ENCODE measurements around the gene MCOLN2. TPM values are rescaled to one million over a fixed set of nuclear protein-coding genes. Genes with fewer than 3 reads are reported as not detected.

Gene MCOLN2
- polyA plus RNA-seq, 4 donors = 0.67 to 2.5 (median 1.2) TPM

- no peak overlapping the region for H3K27ac ChIP-seq (ENCODE audit: low read depth in 1 of 3, low read length in 2 of 3)
- 84 to 90% (median 90%) methylated on average over 4 of the region's 4 CpGs for WGBS, 3 donors
- peaks cover 0 to 9% (median 0%) of the 10 kb centered on the region in 3 donors for H3K4me1 ChIP-seq (ENCODE audit: control insufficient read depth in 3 of 3, insufficient read depth in 2 of 3, low read depth in 1 of 3, low read length in 2 of 3)
- no peaks in the 10 kb centered on the region for H3K27me3 ChIP-seq (ENCODE audit: control insufficient read depth in 3 of 3, insufficient read depth in 3 of 3, low read length in 3 of 3)
- H3K4me3 ChIP-seq (ENCODE audit: low read depth in 1 of 3, low read length in 3 of 3) = no peak overlapping the region
- no peaks in the 10 kb centered on the region for H3K9me3 ChIP-seq (ENCODE audit: control insufficient read depth in 2 of 2, insufficient read depth in 1 of 2, low read depth in 1 of 2, low read length in 1 of 2)
- FAIRE-seq (no peak), DNase-seq (no peak)
- H3K36me3 ChIP-seq (ENCODE audit: control insufficient read depth in 3 of 3, insufficient read depth in 2 of 3, low read depth in 1 of 3, low read length in 3 of 3) = no peaks in the 10 kb centered on the region
Measured at GRCh38 chr1:84930329-84930728, 66.6 kb downstream of the MCOLN2 start.

GRCh38 chr1:84929581-84929980 is 67.3 kb downstream of the MCOLN2 start:
- 61 to 89% (median 79%) methylated on average over 1 of the region's 1 CpG for WGBS, 3 donors
- no peak overlapping the region for H3K27ac ChIP-seq (ENCODE audit: low read depth in 1 of 3, low read length in 2 of 3)
- no peaks in the 10 kb centered on the region for H3K27me3 ChIP-seq (ENCODE audit: control insufficient read depth in 3 of 3, insufficient read depth in 3 of 3, low read length in 3 of 3)
- DNase-seq = no peak
- H3K36me3 ChIP-seq (ENCODE audit: control insufficient read depth in 3 of 3, insufficient read depth in 2 of 3, low read depth in 1 of 3, low read length in 3 of 3) = no peaks in the 10 kb centered on the region
- no peaks in the 10 kb centered on the region for H3K9me3 ChIP-seq (ENCODE audit: control insufficient read depth in 2 of 2, insufficient read depth in 1 of 2, low read depth in 1 of 2, low read length in 1 of 2)
- peaks cover 0 to 8% (median 0%) of the 10 kb centered on the region in 3 donors for H3K4me1 ChIP-seq (ENCODE audit: control insufficient read depth in 3 of 3, insufficient read depth in 2 of 3, low read depth in 1 of 3, low read length in 2 of 3)
- FAIRE-seq = no peak
- H3K4me3 ChIP-seq (ENCODE audit: low read depth in 1 of 3, low read length in 3 of 3) = no peak overlapping the region

GRCh38 chr1:84928979-84929378 is 67.9 kb downstream of the MCOLN2 start:
- H3K4me1 ChIP-seq (ENCODE audit: control insufficient read depth in 3 of 3, insufficient read depth in 2 of 3, low read depth in 1 of 3, low read length in 2 of 3) = peaks cover 0 to 7% (median 0%) of the 10 kb centered on the region in 3 donors
- H3K27ac ChIP-seq (ENCODE audit: low read depth in 1 of 3, low read length in 2 of 3) = no peak overlapping the region
- FAIRE-seq (no peak), DNase-seq (no peak)
- H3K27me3 ChIP-seq (ENCODE audit: control insufficient read depth in 3 of 3, insufficient read depth in 3 of 3, low read length in 3 of 3) = no peaks in the 10 kb centered on the region
- H3K4me3 ChIP-seq (ENCODE audit: low read depth in 1 of 3, low read length in 3 of 3) = no peak overlapping the region
- no peaks in the 10 kb centered on the region for H3K36me3 ChIP-seq (ENCODE audit: control insufficient read depth in 3 of 3, insufficient read depth in 2 of 3, low read depth in 1 of 3, low read length in 3 of 3)
- 64 to 89% (median 85%) methylated on average over 4 of the region's 4 CpGs for WGBS, 3 donors
- no peaks in the 10 kb centered on the region for H3K9me3 ChIP-seq (ENCODE audit: control insufficient read depth in 2 of 2, insufficient read depth in 1 of 2, low read depth in 1 of 2, low read length in 1 of 2)

- DNase-seq = no peak
Measured at GRCh38 chr1:84923317-84923716, 73.6 kb downstream of the MCOLN2 start.

DNA sequence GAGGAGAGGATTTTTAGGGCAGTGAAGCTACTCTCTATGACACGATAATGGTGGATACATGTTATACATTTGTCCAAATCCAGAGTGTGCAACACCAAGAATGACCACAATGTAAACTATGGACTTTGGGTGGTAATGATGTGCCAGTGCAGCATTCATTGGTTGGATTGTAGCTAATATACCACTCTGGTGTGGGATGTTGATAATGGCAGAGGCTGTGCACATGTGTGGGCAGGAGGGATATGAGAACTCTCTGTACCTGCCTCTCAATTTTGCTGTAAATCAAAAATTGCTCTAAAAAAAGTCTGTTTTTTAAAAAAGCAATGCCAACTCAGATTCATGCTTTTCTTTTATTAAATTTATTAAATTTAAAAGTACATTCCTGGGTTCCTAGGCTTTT is 76.8 kb downstream of the MCOLN2 start:
- no peaks in the 10 kb centered on the region for H3K36me3 ChIP-seq (ENCODE audit: control insufficient read depth in 3 of 3, insufficient read depth in 2 of 3, low read depth in 1 of 3, low read length in 3 of 3)
- H3K27me3 ChIP-seq (ENCODE audit: control insufficient read depth in 3 of 3, insufficient read depth in 3 of 3, low read length in 3 of 3) = no peaks in the 10 kb centered on the region
- no peak overlapping the region for H3K27ac ChIP-seq (ENCODE audit: low read depth in 1 of 3, low read length in 2 of 3)
- H3K4me1 ChIP-seq (ENCODE audit: control insufficient read depth in 3 of 3, insufficient read depth in 2 of 3, low read depth in 1 of 3, low read length in 2 of 3) = no peaks in the 10 kb centered on the region
- 90 to 100% (median 96%) methylated on average over 1 of the region's 1 CpG for WGBS, 3 donors
- H3K4me3 ChIP-seq (ENCODE audit: low read depth in 1 of 3, low read length in 3 of 3) = no peak overlapping the region
- DNase-seq = no peak
- H3K9me3 ChIP-seq (ENCODE audit: control insufficient read depth in 2 of 2, insufficient read depth in 1 of 2, low read depth in 1 of 2, low read length in 1 of 2) = no peaks in the 10 kb centered on the region
- FAIRE-seq = no peak

More at GRCh38 chr1:84923317-84923716, 73.6 kb downstream of the MCOLN2 start:
- Histone ChIP-seq H3K4me1 (ENCODE audit: control insufficient read depth in 3 of 3, insufficient read depth in 2 of 3, low read depth in 1 of 3, low read length in 2 of 3) (no peaks in the 10 kb centered on the region), H3K9me3 (ENCODE audit: control insufficient read depth in 2 of 2, insufficient read depth in 1 of 2, low read depth in 1 of 2, low read length in 1 of 2) (no peaks in the 10 kb centered on the region), H3K4me3 (ENCODE audit: low read depth in 1 of 3, low read length in 3 of 3) (no peak overlapping the region), H3K27ac (ENCODE audit: low read depth in 1 of 3, low read length in 2 of 3) (no peak overlapping the region), H3K36me3 (ENCODE audit: control insufficient read depth in 3 of 3, insufficient read depth in 2 of 3, low read depth in 1 of 3, low read length in 3 of 3) (no peaks in the 10 kb centered on the region), H3K27me3 (ENCODE audit: control insufficient read depth in 3 of 3, insufficient read depth in 3 of 3, low read length in 3 of 3) (no peaks in the 10 kb centered on the region)
- FAIRE-seq = no peak
- WGBS, 3 donors = 77 to 83% (median 79%) methylated on average over 3 of the region's 3 CpGs

DNA sequence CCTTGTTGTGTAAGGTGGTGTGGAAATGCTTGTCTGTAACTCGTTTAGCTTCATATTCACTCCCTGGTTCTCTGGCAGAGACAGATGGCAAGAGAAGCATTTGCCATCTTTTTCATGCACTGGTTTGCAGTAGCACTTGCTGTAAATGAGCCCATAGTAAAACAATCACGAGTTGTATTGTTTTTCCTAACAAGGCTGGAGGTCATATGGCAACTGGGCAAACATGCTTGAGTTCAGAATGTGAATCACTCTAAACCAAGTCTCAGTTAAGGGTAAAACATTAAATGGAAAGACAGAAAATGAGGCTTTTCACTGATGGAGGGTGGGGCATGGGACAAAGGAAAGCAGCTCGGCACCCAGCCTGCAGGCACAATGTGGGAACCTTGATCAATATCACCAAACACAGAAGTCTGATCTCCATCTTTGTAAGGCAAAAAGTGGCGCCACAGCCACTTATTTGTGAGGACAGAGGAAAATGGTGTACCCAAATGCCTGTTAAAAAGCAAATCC is 77.4 kb downstream of the MCOLN2 start:
- WGBS, 3 donors = 60 to 65% (median 62%) methylated on average over 4 of the region's 4 CpGs
- Histone ChIP-seq H3K4me3 (ENCODE audit: low read depth in 1 of 3, low read length in 3 of 3) (no peak overlapping the region), H3K9me3 (ENCODE audit: control insufficient read depth in 2 of 2, insufficient read depth in 1 of 2, low read depth in 1 of 2, low read length in 1 of 2) (no peaks in the 10 kb centered on the region), H3K27ac (ENCODE audit: low read depth in 1 of 3, low read length in 2 of 3) (no peak overlapping the region), H3K4me1 (ENCODE audit: control insufficient read depth in 3 of 3, insufficient read depth in 2 of 3, low read depth in 1 of 3, low read length in 2 of 3) (no peaks in the 10 kb centered on the region), H3K27me3 (ENCODE audit: control insufficient read depth in 3 of 3, insufficient read depth in 3 of 3, low read length in 3 of 3) (no peaks in the 10 kb centered on the region), H3K36me3 (ENCODE audit: control insufficient read depth in 3 of 3, insufficient read depth in 2 of 3, low read depth in 1 of 3, low read length in 3 of 3) (no peaks in the 10 kb centered on the region)
- FAIRE-seq (no peak), DNase-seq (peak in 1 of 2 donors; percentile 35)

- DNase-seq = no peak
- H3K36me3 ChIP-seq (ENCODE audit: control insufficient read depth in 3 of 3, insufficient read depth in 2 of 3, low read depth in 1 of 3, low read length in 3 of 3) = no peaks in the 10 kb centered on the region
- H3K27me3 ChIP-seq (ENCODE audit: control insufficient read depth in 3 of 3, insufficient read depth in 3 of 3, low read length in 3 of 3) = no peaks in the 10 kb centered on the region
- no peaks in the 10 kb centered on the region for H3K4me1 ChIP-seq (ENCODE audit: control insufficient read depth in 3 of 3, insufficient read depth in 2 of 3, low read depth in 1 of 3, low read length in 2 of 3)
- FAIRE-seq = no peak
- no peaks in the 10 kb centered on the region for H3K9me3 ChIP-seq (ENCODE audit: control insufficient read depth in 2 of 2, insufficient read depth in 1 of 2, low read depth in 1 of 2, low read length in 1 of 2)
- H3K4me3 ChIP-seq (ENCODE audit: low read depth in 1 of 3, low read length in 3 of 3) = no peak overlapping the region
- 69 to 76% (median 74%) methylated on average over 5 of the region's 5 CpGs for WGBS, 3 donors
- H3K27ac ChIP-seq (ENCODE audit: low read depth in 1 of 3, low read length in 2 of 3) = no peak overlapping the region
Measured at GRCh38 chr1:84918726-84919336, 78.1 kb downstream of the MCOLN2 start.

DNA sequence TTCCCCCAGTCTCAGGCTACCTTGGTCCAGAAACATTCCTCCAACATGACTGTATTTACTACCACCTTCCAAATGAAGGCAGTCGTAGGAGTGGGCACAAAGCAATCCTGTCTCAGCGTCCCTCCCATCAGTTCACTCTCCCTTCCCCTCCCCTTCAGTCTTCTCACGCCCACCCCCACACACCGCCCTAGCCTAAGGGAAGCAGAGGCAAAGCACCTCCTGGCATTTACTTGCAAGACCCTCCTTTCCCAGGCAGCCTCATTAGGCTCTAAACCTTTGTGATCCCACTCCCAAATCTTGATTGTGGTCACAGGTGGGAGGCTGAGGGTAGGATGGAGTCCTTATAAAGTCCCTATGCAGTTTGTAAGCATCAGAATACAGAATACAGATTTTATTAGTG is 80.0 kb downstream of the MCOLN2 start:
- Histone ChIP-seq H3K27ac (ENCODE audit: low read depth in 1 of 3, low read length in 2 of 3) (no peak overlapping the region), H3K9me3 (ENCODE audit: control insufficient read depth in 2 of 2, insufficient read depth in 1 of 2, low read depth in 1 of 2, low read length in 1 of 2) (no peaks in the 10 kb centered on the region), H3K27me3 (ENCODE audit: control insufficient read depth in 3 of 3, insufficient read depth in 3 of 3, low read length in 3 of 3) (peaks cover 0 to under 1% (median 0%) of the 10 kb centered on the region in 3 donors), H3K4me1 (ENCODE audit: control insufficient read depth in 3 of 3, insufficient read depth in 2 of 3, low read depth in 1 of 3, low read length in 2 of 3) (peaks cover 0 to 5% (median 0%) of the 10 kb centered on the region in 3 donors), H3K36me3 (ENCODE audit: control insufficient read depth in 3 of 3, insufficient read depth in 2 of 3, low read depth in 1 of 3, low read length in 3 of 3) (no peaks in the 10 kb centered on the region), H3K4me3 (ENCODE audit: low read depth in 1 of 3, low read length in 3 of 3) (no peak overlapping the region)
- 75 to 92% (median 91%) methylated on average over 4 of the region's 4 CpGs for WGBS, 3 donors
- DNase-seq (no peak), FAIRE-seq (no peak)

DNA sequence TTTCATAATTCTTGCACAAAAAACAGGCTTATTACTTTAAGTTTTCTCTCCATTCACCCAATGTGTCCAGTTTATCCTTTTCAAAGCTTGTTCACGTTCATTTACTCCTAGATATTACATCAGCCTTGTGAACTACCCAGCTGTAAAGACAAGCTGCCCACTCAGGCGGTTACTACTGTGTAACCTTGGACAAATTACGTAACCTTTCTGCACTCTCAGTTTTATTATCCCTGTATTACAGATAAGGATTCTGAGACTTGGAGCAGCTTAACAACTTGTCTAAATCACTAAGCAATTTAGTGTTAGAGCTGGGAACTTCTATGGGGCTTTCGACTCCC is 83.4 kb downstream of the MCOLN2 start:
- H3K4me1 ChIP-seq (ENCODE audit: control insufficient read depth in 3 of 3, insufficient read depth in 2 of 3, low read depth in 1 of 3, low read length in 2 of 3) = peaks cover 0 to 5% (median 0%) of the 10 kb centered on the region in 3 donors
- peak overlapping the region in 1 of 3 donors; percentile 50 for H3K27ac ChIP-seq (ENCODE audit: low read depth in 1 of 3, low read length in 2 of 3)
- no peak for FAIRE-seq
- peak; percentile 83 to 88 for DNase-seq
- H3K9me3 ChIP-seq (ENCODE audit: control insufficient read depth in 2 of 2, insufficient read depth in 1 of 2, low read depth in 1 of 2, low read length in 1 of 2) = no peaks in the 10 kb centered on the region
- 9 to 46% (median 20%) methylated on average over 4 of the region's 4 CpGs for WGBS, 3 donors
- H3K4me3 ChIP-seq (ENCODE audit: low read depth in 1 of 3, low read length in 3 of 3) = no peak overlapping the region
- no peaks in the 10 kb centered on the region for H3K36me3 ChIP-seq (ENCODE audit: control insufficient read depth in 3 of 3, insufficient read depth in 2 of 3, low read depth in 1 of 3, low read length in 3 of 3)
- H3K27me3 ChIP-seq (ENCODE audit: control insufficient read depth in 3 of 3, insufficient read depth in 3 of 3, low read length in 3 of 3) = peaks cover 0 to 2% (median 0%) of the 10 kb centered on the region in 3 donors

Data from small intestine (tissue), 7 donors.